Measurements from ENCODE around the gene HSPA12B.

The HSPA12B gene

GRCh38 chr20:3691306-3691705 is 41.2 kb upstream of the HSPA12B start:
- DNase-seq (ENCODE audit: extremely low read depth, low read depth): no peak
- TF ChIP-seq CTCF (IDR thresholded peaks at IDR 0.05; ENCODE audit: low read depth, low read length): no peak

GRCh38 chr20:3691897-3692296 is 40.6 kb upstream of the HSPA12B start:
- no peak for DNase-seq (ENCODE audit: extremely low read depth, low read depth)

GRCh38 chr20:3692706-3693294 is 39.7 kb upstream of the HSPA12B start:
- no peak for DNase-seq (ENCODE audit: extremely low read depth, low read depth)
- no peak for TF ChIP-seq CTCF (IDR thresholded peaks at IDR 0.05; ENCODE audit: low read depth, low read length)

More at GRCh38 chr20:3691897-3692296, 40.6 kb upstream of the HSPA12B start:
- no peak for TF ChIP-seq CTCF (IDR thresholded peaks at IDR 0.05; ENCODE audit: low read depth, low read length)

GRCh38 chr20:3693376-3693775 is 39.1 kb upstream of the HSPA12B start:
- TF ChIP-seq CTCF (IDR thresholded peaks at IDR 0.05; ENCODE audit: low read depth, low read length): no peak
- DNase-seq (ENCODE audit: extremely low read depth, low read depth): no peak

- DNase-seq (ENCODE audit: extremely low read depth, low read depth): no peak
- no peak for TF ChIP-seq CTCF (IDR thresholded peaks at IDR 0.05; ENCODE audit: low read depth, low read length)
These were observed 37.6 kb upstream of the HSPA12B start for GRCh38 chr20:3694864-3695263.

GRCh38 chr20:3696200-3696599 is 36.3 kb upstream of the HSPA12B start:
- DNase-seq (ENCODE audit: extremely low read depth, low read depth): no peak
- peak; percentile 28 for TF ChIP-seq CTCF (IDR thresholded peaks at IDR 0.05; ENCODE audit: low read depth, low read length)

GRCh38 chr20:3696745-3697587 is 35.5 kb upstream of the HSPA12B start:
- no peak for DNase-seq (ENCODE audit: extremely low read depth, low read depth)
- no peak for TF ChIP-seq CTCF (IDR thresholded peaks at IDR 0.05; ENCODE audit: low read depth, low read length)
